ENCODE results near the gene UNKL.

DNA sequence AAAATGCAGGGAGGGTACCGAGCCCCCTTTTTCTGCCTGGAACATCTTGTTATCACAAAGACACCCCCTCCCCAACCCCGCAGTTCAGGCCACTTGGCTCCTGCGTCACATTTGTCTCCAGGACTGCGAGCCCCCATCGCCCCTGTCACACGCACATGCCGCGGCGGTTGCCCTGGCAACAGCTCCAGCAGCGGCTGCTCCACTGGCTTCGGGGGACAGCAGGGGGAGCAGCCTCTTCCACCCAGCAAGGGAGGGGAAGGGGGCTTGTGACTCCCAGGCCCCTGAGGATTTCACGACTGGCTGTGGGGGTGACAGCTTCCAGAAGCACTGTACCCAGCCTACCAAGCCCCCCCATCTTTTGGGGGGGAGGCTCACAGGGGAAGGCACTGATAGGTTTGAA is 78.5 kb downstream of the UNKL start:
- TF ChIP-seq EZH2 (IDR thresholded peaks at IDR 0.05) (no peak), EZH2phosphoT487 (IDR thresholded peaks at IDR 0.05) (no peak)
- TF ChIP-seq, protein P1, sequence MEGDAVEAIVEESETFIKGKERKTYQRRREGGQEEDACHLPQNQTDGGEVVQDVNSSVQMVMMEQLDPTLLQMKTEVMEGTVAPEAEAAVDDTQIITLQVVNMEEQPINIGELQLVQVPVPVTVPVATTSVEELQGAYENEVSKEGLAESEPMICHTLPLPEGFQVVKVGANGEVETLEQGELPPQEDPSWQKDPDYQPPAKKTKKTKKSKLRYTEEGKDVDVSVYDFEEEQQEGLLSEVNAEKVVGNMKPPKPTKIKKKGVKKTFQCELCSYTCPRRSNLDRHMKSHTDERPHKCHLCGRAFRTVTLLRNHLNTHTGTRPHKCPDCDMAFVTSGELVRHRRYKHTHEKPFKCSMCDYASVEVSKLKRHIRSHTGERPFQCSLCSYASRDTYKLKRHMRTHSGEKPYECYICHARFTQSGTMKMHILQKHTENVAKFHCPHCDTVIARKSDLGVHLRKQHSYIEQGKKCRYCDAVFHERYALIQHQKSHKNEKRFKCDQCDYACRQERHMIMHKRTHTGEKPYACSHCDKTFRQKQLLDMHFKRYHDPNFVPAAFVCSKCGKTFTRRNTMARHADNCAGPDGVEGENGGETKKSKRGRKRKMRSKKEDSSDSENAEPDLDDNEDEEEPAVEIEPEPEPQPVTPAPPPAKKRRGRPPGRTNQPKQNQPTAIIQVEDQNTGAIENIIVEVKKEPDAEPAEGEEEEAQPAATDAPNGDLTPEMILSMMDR (IDR thresholded peaks at IDR 0.05): peak; percentile 31

All from neural progenitor cell (in vitro differentiated cells).